A204.1 (cell line): ENCODE results near the gene PRAMEF13.
"Not testable (repeated sequence)": the region's sequence is repeated elsewhere in the genome, so short reads cannot be mapped to it uniquely, and the experiment has no call there.

Experiments
- FAIRE-seq: peaks from 2 replicates; lab custom pipeline; 2012; peaks lifted over from hg19 to GRCh38; lab: Jason Lieb, UNC

Gene PRAMEF13

DNA sequence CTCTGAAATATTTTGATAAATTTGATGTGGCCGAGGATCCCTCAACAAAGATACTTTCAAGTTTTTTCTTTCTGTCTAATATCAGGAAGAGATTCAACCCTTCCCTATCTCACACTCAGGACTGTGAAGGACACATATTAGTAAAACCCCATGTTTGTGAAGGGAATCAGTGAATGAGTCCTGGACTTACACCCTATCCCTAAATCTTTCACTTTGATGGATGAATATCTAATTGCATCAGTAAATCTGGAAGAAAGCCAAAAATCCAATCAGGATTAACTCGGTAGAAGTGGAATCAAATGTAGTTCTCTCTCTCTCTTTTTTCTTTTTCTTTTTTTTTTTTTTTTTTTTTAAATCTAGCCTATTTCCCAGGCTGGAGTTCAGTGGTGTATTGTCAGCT, 29.7 kb downstream of the PRAMEF13 start, which contains the start of gene PRAMEF9:
Gene PRAMEF9, plus strand, starts transcription at position 301 of the 400 bp plus-strand sequence. CDS start 3,433 bp downstream, outside the sequence.
- not testable (repeated sequence) for FAIRE-seq

DNA sequence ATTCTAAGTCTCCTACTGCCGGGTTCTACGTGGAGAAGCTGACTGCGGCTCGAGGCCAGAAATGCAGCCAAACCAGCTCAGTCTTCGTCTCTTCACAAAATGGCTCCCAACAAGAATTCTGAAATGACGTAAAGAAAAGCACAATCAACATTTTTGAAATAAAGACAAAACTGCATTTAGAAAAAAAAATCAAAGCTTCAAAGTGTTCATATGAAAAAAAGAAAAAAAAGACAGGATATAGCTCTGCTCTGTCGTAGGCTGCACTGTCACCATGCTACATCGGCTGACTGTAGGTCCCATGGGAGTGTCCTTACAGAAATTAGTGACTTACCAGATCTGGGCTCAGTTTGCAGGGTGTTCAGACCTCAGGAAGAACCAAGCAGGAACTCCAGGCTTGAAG, 35.7 kb downstream of the PRAMEF13 start, which contains the start of gene HNRNPCL4:
Gene HNRNPCL4, minus strand, starts transcription at position 101 of the 400 bp plus-strand sequence. CDS start 164 bp downstream, outside the sequence.
- not testable (repeated sequence) for FAIRE-seq

DNA sequence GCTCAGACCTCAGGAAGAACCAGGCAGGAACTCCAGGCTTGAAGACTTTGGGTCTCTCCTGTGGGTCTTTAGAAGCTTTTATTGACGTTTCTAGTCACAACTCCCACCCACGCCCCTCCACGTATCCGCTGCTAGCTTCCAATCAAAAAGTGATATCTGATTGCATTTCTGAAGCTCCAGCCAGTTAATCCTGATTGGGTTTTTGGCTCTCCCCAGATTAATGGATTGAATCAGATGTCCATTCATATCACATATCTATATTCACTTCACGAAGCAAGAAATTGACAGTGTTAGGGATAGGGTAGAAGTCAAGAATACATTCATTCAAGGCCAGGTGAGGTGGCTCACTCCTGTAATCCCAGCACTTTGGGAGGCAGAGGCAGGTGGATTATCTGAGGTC, 45.3 kb downstream of the PRAMEF13 start, which contains the start of gene PRAMEF26:
Gene PRAMEF26, minus strand, starts transcription at position 101 of the 400 bp plus-strand sequence. CDS start 2,914 bp downstream, outside the sequence.
- FAIRE-seq, result not testable (repeated sequence)
